ENCODE data around the gene P3H3. TPM values are rescaled to one million over a fixed set of nuclear protein-coding genes. Genes with fewer than 3 reads are reported as not detected.

Gene P3H3
- total RNA-seq (2014; rRNA removed; shearing (Covaris generic)): 18.8 and 34.4 TPM in 2 replicates

- DNase-seq (ENCODE audit: low read depth): peak; percentile 58
Observed at GRCh38 chr12:6827982-6828780, at the start of gene P3H3. P3H3 (plus strand) TSS chr12:6828407; CDS start chr12:6828441, 34 bp downstream.

GRCh38 chr12:6778574-6779550, 49.3 kb upstream of the P3H3 start:
- peak; percentile 90 for DNase-seq (ENCODE audit: low read depth)

- DNase-seq (ENCODE audit: low read depth): no peak
Observed at GRCh38 chr12:6779708-6780432, 48.3 kb upstream of the P3H3 start.

GRCh38 chr12:6780573-6780972, 47.6 kb upstream of the P3H3 start:
- DNase-seq (ENCODE audit: low read depth): no peak

- DNase-seq (ENCODE audit: low read depth): no peak
Observed at GRCh38 chr12:6782119-6782518, 46.1 kb upstream of the P3H3 start.

- DNase-seq (ENCODE audit: low read depth): no peak
Observed at GRCh38 chr12:6782850-6783566, 45.2 kb upstream of the P3H3 start.

- no peak for DNase-seq (ENCODE audit: low read depth)
Observed at GRCh38 chr12:6783828-6784227, 44.4 kb upstream of the P3H3 start.

GRCh38 chr12:6784296-6784695, 43.9 kb upstream of the P3H3 start:
- no peak for DNase-seq (ENCODE audit: low read depth)

- no peak for DNase-seq (ENCODE audit: low read depth)
Observed at GRCh38 chr12:6784761-6785160, 43.4 kb upstream of the P3H3 start.

- DNase-seq (ENCODE audit: low read depth): no peak
Observed at GRCh38 chr12:6786416-6787094, 41.7 kb upstream of the P3H3 start.

- no peak for DNase-seq (ENCODE audit: low read depth)
Observed at GRCh38 chr12:6787309-6787708, 40.9 kb upstream of the P3H3 start.

- DNase-seq (ENCODE audit: low read depth): no peak
Observed at GRCh38 chr12:6788972-6789924, 39.0 kb upstream of the P3H3 start, which contains the start of gene CD4. CD4 (plus strand) TSS chr12:6789528; CDS start chr12:6800139, 10,611 bp downstream.

GRCh38 chr12:6790496-6791150, 37.6 kb upstream of the P3H3 start:
- no peak for DNase-seq (ENCODE audit: low read depth)

GRCh38 chr12:6791931-6792520, 36.2 kb upstream of the P3H3 start:
- DNase-seq (ENCODE audit: low read depth): no peak

- no peak for DNase-seq (ENCODE audit: low read depth)
Observed at GRCh38 chr12:6792522-6793201, 35.5 kb upstream of the P3H3 start.

- no peak for DNase-seq (ENCODE audit: low read depth)
Observed at GRCh38 chr12:6795088-6795487, 33.1 kb upstream of the P3H3 start.

GRCh38 chr12:6796576-6796975, 31.6 kb upstream of the P3H3 start:
- no peak for DNase-seq (ENCODE audit: low read depth)

GRCh38 chr12:6799147-6799546, 29.1 kb upstream of the P3H3 start:
- no peak for DNase-seq (ENCODE audit: low read depth)
